ENCODE results near the gene SMIM14.

Gene SMIM14

GRCh38 chr4:39631700-39632079 is 7.0 kb downstream of the SMIM14 start:
- no peak for TF ChIP-seq CTCF (IDR thresholded peaks at IDR 0.05; ENCODE audit: low read depth, low read length)
- no peak for DNase-seq (ENCODE audit: low read depth in 2 of 2)
- H3K4me3 ChIP-seq (replicated peaks in 1 of 2; ENCODE audit: low read depth in 2 of 2, low read length in 2 of 2) = no peak overlapping the region

- no peak for TF ChIP-seq CTCF (IDR thresholded peaks at IDR 0.05; ENCODE audit: low read depth, low read length)
- no peak for DNase-seq (ENCODE audit: low read depth in 2 of 2)
These were observed 11.3 kb downstream of the SMIM14 start for GRCh38 chr4:39627413-39627812.

GRCh38 chr4:39626913-39627312 is 11.8 kb downstream of the SMIM14 start:
- no peak for TF ChIP-seq CTCF (IDR thresholded peaks at IDR 0.05; ENCODE audit: low read depth, low read length)
- no peak for DNase-seq (ENCODE audit: low read depth in 2 of 2)
- H3K4me3 ChIP-seq (replicated peaks in 1 of 2; ENCODE audit: low read depth in 2 of 2, low read length in 2 of 2) = no peak overlapping the region

More at GRCh38 chr4:39627413-39627812, 11.3 kb downstream of the SMIM14 start:
- no peak overlapping the region for H3K4me3 ChIP-seq (replicated peaks in 1 of 2; ENCODE audit: low read depth in 2 of 2, low read length in 2 of 2)

GRCh38 chr4:39626261-39626660 is 12.4 kb downstream of the SMIM14 start:
- H3K4me3 ChIP-seq (replicated peaks in 1 of 2; ENCODE audit: low read depth in 2 of 2, low read length in 2 of 2) = no peak overlapping the region
- TF ChIP-seq CTCF (IDR thresholded peaks at IDR 0.05; ENCODE audit: low read depth, low read length) = no peak
- no peak for DNase-seq (ENCODE audit: low read depth in 2 of 2)

- peak; percentile 82 to 89 for DNase-seq (ENCODE audit: low read depth in 2 of 2)
- no peak overlapping the region for H3K4me3 ChIP-seq (replicated peaks in 1 of 2; ENCODE audit: low read depth in 2 of 2, low read length in 2 of 2)
- TF ChIP-seq CTCF (IDR thresholded peaks at IDR 0.05; ENCODE audit: low read depth, low read length) = no peak
These were observed 17.1 kb downstream of the SMIM14 start for GRCh38 chr4:39621582-39621981.

GRCh38 chr4:39620551-39621313 is 17.9 kb downstream of the SMIM14 start:
- peak in 1 of 2 donors; percentile 29 for DNase-seq (ENCODE audit: low read depth in 2 of 2)
- no peak overlapping the region for H3K4me3 ChIP-seq (replicated peaks in 1 of 2; ENCODE audit: low read depth in 2 of 2, low read length in 2 of 2)
- no peak for TF ChIP-seq CTCF (IDR thresholded peaks at IDR 0.05; ENCODE audit: low read depth, low read length)

GRCh38 chr4:39617534-39617933 is 21.1 kb downstream of the SMIM14 start:
- H3K4me3 ChIP-seq (replicated peaks in 1 of 2; ENCODE audit: low read depth in 2 of 2, low read length in 2 of 2) = no peak overlapping the region
- no peak for DNase-seq (ENCODE audit: low read depth in 2 of 2)
- TF ChIP-seq CTCF (IDR thresholded peaks at IDR 0.05; ENCODE audit: low read depth, low read length) = no peak
